HS-27A (cell line): Measurements from ENCODE around the gene HMGN2.
"Not testable (repeated sequence)": the region's sequence is repeated elsewhere in the genome, so short reads cannot be mapped to it uniquely, and the experiment has no call there.

Experiments
- DNase-seq: peaks from one replicate; pipeline ENCODE4 v3.0.0-alpha.2; 2012; ENCODE audit warnings: low read depth, missing footprints

Gene HMGN2

DNA sequence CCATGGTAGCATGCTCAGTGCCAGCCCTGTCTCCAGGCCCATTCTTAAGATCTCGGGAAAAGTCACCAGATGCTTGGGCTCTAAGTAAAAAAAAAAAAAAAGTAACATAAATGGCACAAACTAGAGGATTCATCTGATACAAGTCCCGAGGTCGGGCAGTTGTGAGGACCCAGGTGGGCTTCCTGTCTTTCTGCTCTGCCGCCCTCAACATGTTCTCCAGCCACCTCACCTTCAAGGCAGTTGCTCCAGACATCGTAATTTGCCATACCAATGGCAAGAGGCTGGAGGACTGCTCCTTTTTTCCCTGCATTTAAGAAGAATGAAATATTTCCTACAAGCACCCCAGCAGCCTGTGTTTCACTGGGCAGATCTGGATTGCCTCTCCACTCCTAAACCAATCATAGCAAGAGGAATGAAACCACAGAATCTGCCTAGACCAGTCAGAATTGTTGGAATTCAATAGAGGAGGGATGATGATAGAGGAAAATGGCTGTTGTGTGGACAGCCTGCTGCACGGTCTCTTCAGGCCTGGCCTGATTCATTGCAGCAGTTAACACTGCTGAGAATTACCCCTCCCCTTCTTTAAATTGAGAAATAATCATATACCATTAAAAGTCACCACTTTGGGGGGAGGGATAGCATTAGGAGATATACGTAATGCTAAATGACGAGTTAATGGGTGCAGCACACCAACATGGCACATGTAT is 5.4 kb downstream of the HMGN2 start:
- DNase-seq: no peak

DNA sequence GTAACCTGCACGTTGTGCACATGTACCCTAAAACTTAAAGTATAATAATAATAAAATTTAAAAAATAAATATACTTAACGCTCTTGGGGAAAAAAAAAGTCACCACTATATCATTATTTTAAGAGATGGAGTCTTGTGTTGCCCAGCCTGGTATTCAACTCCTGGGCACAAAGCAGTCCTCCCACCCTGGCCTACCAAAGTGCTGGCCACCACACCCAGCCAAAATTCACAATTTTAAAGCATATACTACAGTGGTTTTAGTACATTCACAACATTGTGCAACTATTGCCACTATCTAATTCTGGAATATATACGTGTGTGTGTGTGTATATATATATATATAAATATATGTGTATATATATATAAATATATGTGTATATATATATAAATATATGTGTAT is 5.9 kb downstream of the HMGN2 start:
- DNase-seq: no peak

DNA sequence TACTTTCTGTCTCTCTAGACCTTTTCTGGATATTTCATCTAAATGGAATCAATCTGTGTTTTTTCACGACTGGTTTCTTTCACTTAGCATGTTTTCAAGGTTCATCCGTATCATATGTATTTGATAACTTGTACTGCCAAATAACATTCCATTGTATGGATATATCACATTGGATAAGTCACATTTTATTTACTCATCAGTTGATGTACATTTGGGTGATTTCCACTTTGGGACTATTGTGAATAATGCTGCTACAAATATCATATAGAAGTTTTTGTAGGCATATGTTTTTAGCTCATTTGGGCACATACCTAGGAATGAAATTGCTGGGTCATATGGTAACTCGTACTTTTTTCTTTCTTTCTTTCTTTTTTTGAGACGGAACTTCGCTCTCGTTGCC is 6.7 kb downstream of the HMGN2 start:
- DNase-seq: no peak

DNA sequence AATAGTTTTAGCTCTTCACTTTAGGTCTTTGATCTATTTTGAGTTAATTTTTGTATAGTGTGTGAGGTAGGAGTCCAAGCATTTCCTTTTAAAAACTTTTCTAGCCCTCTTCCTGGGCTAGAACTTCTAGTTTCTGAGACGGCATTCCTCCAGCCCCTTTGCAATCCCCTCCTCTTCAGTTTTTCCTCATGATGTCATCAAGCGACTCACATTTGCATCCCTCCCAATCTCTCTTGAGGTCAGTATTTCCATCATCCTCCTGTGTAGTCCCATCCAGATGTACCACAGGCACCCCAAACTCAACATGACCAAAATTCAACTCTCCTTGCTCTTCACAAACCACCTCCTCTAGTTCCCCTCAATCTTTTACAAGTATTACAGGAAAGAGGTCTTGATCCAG is 10.7 kb downstream of the HMGN2 start:
- no peak for DNase-seq

DNA sequence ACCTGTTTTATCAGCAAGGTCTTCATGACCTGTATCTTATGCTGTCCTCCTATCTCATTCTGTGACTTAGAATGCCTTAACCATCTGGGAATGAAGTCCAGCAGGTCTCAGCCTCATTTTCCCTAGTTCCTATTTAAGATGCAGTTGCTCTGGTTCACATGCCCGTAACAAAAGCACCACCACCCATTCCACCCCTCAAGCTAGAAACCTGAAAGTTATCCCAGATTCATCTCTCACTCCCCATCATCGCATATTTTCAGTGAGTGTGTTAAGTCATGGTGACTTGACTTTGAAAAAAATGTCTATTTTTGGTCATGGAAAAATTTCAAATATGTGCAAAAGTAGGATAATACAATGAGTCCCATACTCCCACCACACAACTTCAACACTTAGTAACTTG is 11.7 kb downstream of the HMGN2 start:
- DNase-seq: no peak

DNA sequence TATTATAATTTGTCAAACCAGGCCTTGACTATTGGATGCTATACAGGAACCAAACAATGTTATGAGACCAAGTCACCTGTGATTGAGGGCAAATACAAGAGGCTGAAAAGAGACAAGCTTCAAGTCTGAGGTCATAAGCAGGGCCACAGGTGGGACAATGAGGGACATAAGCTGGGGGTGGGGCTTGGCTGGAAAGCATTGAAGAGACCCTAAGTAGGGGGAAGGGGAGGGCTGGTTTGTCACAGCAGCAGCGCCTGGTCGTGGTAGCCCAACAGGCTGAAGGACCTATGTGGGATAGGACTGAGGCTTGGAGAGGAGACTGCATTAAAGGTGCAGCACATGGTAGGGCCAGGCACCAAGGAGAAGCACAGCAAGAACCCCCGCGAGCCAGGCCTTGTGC is 17.9 kb downstream of the HMGN2 start:
- DNase-seq: no peak

DNA sequence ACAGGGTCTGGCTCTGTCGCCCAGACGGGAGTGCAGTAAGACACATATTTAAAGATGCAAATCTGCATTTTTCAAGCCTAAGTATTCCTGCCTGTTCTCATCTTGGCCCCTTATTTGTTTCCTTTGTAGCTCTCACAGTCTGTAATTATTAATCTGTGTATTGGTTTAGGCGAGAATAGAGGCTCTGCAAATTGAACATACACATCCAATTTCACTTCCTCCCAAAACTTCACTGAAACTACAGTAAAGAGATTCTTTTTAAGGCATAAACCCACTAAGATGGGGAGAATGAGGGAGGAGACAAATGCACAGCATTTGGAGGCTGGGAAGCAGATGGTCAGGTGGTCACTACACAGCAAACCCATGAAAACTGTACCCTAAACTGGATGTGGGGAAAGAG is 21.0 kb downstream of the HMGN2 start:
- no peak for DNase-seq

DNA sequence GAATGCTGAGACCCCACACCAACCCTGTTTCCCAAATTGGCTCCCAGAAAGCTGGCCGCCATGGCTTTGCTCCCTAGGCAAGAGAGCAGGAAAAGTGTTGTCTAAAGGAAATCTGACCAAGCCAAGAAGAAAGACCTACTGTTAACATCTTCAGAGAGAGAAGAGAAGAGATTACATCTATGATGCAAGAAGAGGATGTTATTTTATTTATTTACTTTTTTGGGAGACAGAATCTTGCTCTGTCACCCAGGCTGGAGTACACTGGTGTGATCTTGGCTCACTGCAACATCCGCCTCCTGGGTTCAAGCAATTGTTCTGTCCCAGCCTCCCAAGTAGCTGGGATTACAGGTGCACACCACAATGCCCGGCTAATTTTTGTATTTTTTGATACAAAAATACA is 21.7 kb downstream of the HMGN2 start:
- no peak for DNase-seq

DNA sequence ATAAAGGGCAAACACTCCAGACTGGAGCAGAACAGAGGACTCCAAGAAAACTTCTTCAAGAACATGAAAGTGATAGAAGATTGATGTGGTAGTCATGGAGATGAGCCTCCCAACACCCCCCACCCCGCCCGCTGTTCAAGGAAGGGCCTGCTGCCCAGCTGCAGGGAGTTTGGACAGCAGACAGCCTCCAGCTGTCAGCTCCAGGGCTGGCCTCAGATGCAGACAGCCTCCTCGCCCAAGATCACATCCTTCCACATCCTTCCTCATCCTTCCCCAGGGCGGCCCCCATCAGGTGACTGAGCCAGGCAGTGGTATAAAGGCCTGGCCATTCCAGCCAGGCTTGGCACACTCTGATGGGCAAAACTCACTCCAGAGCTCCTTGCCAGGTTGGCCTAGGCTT is 24.6 kb downstream of the HMGN2 start:
- no peak for DNase-seq

DNA sequence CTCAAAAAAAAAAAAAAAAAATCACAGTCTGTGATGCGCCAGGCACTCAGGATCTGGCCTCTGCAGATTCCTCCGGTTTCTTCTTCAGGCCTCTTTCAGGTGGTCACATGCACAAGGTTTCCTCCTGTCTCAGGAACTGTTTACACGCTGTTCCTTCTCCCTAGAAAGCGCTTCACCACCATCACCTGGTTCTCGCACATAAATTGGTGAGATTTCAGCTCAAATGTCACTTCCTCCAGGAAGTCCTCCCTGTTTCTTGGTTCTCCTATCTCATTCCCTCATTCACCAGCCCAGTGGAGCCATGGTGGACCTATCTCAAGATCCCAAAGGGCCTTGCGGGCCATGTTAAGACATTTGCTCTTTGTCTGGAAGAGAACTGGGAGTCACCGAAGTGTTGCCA is 26.7 kb downstream of the HMGN2 start:
- DNase-seq: no peak

DNA sequence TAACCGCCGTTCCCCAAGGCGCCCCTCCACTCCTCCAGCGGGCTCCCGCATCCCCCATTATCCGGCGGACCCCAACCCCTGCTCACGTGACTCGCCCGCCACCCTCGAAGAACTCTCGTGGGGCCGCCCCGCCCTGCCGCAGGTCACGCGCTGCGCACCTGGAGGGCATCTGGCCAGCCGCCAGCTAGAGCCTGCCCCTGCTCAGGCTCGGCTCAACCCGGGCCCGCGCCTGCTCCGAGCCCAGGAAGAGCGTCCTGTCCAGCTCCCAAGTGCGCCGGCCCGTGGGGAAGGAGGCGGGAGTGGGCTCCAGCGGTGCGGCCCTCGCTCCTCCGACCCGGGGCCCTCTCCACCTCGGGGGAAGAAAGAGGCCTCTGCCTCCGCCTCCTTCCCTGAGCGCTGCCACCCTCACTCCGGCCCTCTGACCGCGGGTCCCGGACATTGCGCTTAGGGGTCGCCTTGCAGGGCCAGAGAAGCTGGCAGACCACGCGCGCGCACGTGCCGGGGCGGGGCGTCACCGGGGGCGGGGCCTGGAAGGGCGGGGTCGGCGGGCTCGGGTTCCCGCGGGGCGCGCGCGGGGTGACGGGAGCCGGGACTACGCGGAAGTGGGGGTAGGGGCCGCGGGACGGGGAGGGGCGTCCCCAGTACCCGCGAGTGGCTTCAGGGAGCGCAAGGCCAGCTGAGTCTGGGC is 28.4 kb downstream of the HMGN2 start:
- DNase-seq: peak; percentile 62

DNA sequence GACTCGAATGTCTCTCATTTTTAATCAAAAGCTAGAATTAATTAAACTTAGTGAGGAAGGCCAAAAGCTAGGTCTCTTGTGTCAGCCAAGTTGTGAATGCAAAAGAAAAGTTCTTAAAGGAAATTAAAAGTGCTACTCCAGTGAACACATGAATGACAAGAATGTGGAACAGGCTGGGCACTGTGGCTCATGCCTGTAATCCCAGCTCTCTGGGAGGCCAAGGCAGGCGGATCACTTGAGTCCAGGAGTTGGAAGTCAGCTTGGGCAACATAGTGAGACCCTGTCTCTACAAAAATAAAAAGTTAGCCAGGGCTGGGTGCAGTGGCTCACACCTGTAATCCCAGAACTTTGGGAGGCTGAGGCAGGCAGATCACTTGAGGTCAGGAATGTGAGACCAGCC is 38.5 kb downstream of the HMGN2 start:
- not testable (repeated sequence) for DNase-seq

DNA sequence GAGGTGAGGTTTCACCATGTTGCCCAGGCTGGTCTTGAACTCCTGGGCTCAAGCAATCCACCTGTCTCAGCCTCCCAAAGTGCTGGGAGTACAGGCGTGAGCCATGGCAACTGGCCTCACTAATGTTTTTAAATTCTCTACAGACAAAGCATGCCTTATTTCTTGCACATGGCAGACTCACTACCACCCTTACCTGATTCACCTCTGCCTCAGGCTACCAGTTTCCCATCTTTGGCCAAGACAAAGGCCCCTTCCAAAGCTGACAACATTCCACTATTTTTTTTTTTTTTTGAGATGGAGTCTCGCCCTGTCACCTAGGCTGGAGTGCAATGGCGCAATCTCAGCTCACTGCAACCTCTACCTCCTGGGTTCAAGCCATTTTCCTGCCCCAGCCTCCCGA is 43.6 kb downstream of the HMGN2 start:
- not testable (repeated sequence) for DNase-seq

DNA sequence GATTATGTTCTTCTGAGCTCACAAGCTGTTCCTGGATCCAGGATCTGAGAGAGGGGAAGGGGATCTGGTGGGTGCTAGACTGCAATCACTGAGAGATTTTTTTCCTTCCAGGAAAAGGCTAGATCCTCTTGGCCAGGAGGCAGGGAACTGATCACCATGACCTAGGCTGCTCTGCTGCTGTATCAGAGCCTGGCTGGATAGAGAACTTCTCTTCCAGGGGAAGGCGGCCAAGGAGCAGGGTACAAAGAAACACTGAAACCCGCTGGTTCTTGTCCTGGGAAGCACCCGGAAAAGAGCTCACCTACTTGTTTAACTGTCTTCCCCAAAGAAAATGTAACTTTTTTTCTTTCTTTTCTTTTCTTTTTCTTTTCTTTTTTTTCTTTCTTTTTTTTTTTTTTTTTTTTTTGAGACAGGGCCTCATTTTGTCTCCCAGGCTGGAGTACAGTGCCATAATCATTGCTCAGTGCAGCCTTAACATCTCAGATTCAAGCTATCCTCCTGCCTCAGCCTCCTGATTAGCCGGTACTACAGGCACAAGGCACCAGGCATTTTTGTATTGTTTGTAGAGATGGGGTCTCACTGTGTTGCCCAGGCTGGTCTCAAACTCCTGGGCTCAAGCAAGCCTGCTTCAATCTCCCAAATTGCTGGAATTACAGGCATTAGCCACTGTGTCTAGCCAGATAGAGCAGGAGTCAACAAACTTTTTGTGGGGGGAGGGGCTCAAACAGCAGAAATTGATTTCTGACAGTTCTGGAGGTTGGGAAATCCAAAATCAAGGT is 44.9 kb downstream of the HMGN2 start:
- DNase-seq: no peak

DNA sequence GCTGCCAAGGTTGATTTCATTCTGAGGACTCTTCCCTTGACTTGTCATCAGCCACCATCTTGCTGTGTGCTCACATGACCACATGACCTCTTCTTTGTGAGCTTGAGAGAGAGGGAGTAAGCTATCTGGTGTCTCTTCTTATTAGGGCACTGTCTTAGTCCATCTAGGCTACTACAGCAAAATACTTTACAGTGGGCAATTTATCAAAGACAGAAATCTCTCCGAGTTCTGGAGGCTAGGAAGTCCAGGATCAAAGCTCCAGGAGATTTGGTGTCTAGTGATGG is 45.5 kb downstream of the HMGN2 start:
- no peak for DNase-seq

DNA sequence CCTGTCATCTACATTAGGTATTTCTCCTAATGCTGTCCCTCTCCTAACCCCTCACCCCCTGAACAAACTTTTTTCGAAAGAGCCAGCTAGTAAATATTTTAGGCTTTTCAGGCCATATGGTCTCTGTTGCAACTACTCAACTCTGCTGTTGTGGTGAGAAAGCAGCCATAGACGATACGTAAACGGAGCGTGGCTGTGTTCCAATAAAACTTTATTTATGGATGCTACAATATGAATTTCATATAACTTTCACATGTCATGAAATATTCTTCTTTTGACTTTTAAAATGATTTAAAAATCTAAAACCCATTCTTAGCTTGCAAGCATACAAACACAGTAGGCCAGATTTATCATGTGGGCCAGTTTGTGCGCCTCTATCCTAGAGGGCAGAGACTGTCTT is 46.1 kb downstream of the HMGN2 start:
- DNase-seq: no peak

DNA sequence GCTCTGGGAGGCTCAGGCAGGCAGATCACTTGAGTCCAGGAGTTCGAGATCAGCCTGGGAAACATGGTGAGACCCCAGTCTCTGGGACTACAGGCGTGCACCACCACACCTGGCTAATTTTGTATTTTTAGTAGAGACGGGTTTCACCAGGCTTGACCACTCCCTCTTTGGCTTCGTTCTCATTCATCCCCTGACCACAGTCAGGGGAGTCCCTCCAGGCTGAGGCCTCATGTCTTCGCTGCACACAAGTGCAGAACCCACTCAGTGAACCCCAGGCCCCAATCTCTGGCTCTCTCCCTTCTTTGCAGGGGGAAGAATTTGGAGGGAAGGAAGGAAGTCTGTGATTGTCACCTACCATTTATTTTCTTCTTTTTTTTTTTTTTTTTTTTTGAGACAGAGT is 48.1 kb downstream of the HMGN2 start:
- no peak for DNase-seq

DNA sequence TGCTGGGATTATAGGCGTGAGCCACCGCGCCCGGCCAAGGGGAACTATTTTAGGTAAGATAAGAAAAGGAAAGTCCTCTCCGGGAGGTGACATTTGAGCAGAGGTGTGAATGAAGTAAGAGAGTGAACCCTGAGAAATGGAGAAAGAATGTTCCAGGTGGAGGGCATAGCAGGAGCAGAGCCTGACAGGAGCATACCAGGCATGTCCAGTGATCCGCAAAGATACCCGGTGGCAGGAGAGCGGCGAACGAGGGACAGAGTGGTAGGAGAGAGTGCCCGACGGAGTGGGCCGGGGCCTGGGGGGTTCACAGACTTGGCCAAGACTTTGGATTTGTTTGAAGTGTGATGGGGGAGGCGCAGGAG is 49.4 kb downstream of the HMGN2 start:
- no peak for DNase-seq

DNA sequence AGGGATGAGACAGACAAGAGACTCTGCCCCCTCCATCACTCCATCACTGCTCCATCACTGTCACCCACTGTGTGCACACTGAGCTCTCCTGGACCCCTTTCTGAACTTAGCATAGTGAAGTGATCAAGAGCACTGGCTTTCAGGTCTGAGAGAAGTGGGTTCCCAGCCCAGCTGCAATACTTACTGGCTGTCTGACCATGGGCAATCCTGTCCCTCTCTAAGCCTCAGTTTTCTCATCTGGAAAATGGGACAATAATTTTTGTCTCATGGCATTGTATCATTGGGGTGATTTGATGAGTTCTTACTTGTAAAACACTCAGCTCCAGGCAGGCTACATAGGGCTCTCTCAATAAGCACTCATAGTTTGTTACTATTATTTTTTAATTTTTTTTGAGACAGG is 49.8 kb downstream of the HMGN2 start:
- no peak for DNase-seq

DNA sequence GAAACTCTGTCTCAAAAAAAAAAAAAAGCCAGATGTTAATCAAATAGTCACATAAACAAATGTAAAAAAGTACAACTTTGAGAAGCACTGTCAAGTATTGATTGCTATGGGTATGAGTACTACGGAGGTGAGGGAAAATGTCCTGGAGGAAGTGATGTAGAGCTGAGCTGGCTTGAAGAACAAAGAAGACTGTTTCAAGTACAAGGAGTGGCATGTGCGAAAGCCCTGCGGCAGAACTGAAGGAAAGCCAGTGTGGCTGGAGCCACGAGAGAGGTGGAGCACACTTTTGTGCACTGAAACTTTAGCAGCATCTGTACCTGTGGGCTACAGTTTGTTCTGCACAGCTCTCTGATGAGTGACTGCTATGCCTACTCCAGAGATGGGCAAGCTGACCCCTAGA is 51.9 kb downstream of the HMGN2 start:
- no peak for DNase-seq
